GM12878 (cell line): ENCODE results near the gene ARHGAP40. TPM values are rescaled to one million over a fixed set of nuclear protein-coding genes. Genes with fewer than 3 reads are reported as not detected.

ENCODE experiments used
- ATAC-seq: fragments of 200-7000 bp; cut with Tn5 transposase; 3 replicates; pipeline ENCODE4 v1.9.1; 2020; ENCODE audit warnings: mild to moderate bottlenecking, moderate library complexity
- BruUV-seq: library from RNA; stranded (reverse); fragments of 400-500 nt; replicated peaks from 2 replicates; lab custom pipeline; 2021; lab: Mats Ljungman, UMichigan
- CTCF ChIA-PET: fragments of 300-600 bp; sonication (Branson Sonifier 250); formaldehyde crosslinking; extraction: SDS; loops from one replicate; lab custom pipeline; 2021; ENCODE audit warnings: inconsistent platforms; lab: Yijun Ruan, JAX
- POLR2A ChIA-PET: fragments of 350-600 bp; formaldehyde crosslinking; extraction: SDS; loops from one replicate; lab custom pipeline; 2021; ENCODE audit warnings: inconsistent platforms; lab: Charles Lee
- RAD21 ChIA-PET: fragments of 300-600 bp; sonication (Branson Sonifier 250); formaldehyde crosslinking; loops from one replicate; lab custom pipeline; 2023; ENCODE audit warnings: antibody characterized with exemption; ENCODE audit not compliant: unreplicated experiment; lab: Charles Lee
- SMC1A ChIA-PET: fragments of 300-600 bp; sonication (Branson Sonifier 250); formaldehyde crosslinking; loops from one replicate; lab custom pipeline; 2023; ENCODE audit not compliant: unreplicated experiment, uncharacterized antibody; lab: Charles Lee
- DNase-seq: peaks from one replicate; pipeline ENCODE4 v3.0.0-alpha.2; 2011; ENCODE audit warnings: low read depth, low spot score
- FAIRE-seq: peaks from 3 replicates; lab custom pipeline; 2011; peaks lifted over from hg19 to GRCh38; lab: Jason Lieb, UNC
- H2AFZ ChIP-seq: 2 replicates; pipeline ENCODE4 v1.6.0; 2011; ENCODE audit warnings: low read depth, low read length, control low read depth; ENCODE audit not compliant: control insufficient read depth
- H3K27ac ChIP-seq: 2 replicates; pipeline ENCODE4 v1.5.1; 2011; ENCODE audit warnings: control low read depth; ENCODE audit not compliant: control insufficient read depth, insufficient read depth
- H3K27me3 ChIP-seq, 2 experiments: replicated peaks in 1 of 2; 2 replicates each; pipeline versions ENCODE4 v1.6.0 to v1.6.1; 2011; ENCODE audit warnings: low read length in 1 of 2; ENCODE audit not compliant: control insufficient read depth in 2 of 2, insufficient read depth in 2 of 2
- H3K36me3 ChIP-seq, 2 experiments: 2 replicates each; pipeline ENCODE4 v1.5.1; 2011; ENCODE audit warnings: low read length in 1 of 2; ENCODE audit not compliant: control insufficient read depth in 2 of 2, insufficient read depth in 2 of 2
- H3K4me1 ChIP-seq: 2 replicates; pipeline ENCODE4 v1.6.1; 2011; ENCODE audit warnings: mild to moderate bottlenecking, low read length, moderate library complexity, mixed read lengths; ENCODE audit not compliant: control insufficient read depth, insufficient read depth
- H3K4me2 ChIP-seq: 2 replicates; pipeline ENCODE4 v1.6.0; 2011; ENCODE audit warnings: control low read depth; ENCODE audit not compliant: control insufficient read depth, insufficient read depth
- H3K4me3 ChIP-seq: fragments of 200-600 bp; sonication (generic); 2 replicates; pipeline ENCODE4 v1.5.1; 2016
- H3K79me2 ChIP-seq: 2 replicates; pipeline ENCODE4 v1.6.0; 2011; ENCODE audit warnings: low read length; ENCODE audit not compliant: control insufficient read depth, insufficient read depth
- H3K9ac ChIP-seq: 2 replicates; pipeline ENCODE4 v1.8.0; 2011; ENCODE audit warnings: low read length, control low read depth, mixed read lengths; ENCODE audit not compliant: control insufficient read depth, insufficient read depth
- H3K9me3 ChIP-seq: replicated peaks from 3 replicates; pipeline ENCODE4 v1.5.1; 2011; ENCODE audit warnings: mild to moderate bottlenecking, low read length; ENCODE audit not compliant: control insufficient read depth, insufficient read depth
- H4K20me1 ChIP-seq: 2 replicates; pipeline ENCODE4 v1.6.0; 2011; ENCODE audit not compliant: control insufficient read depth, insufficient read depth
- RAD21 ChIP-seq: IDR thresholded peaks from 2 replicates; pipeline ENCODE4 v1.6.1; 2011; ENCODE audit warnings: mild to moderate bottlenecking, low read depth, low read length, moderate library complexity; ENCODE audit not compliant: insufficient read depth
- TBL1XR1 ChIP-seq: IDR thresholded peaks from 2 replicates; pipeline ENCODE4 v1.6.1; 2012; ENCODE audit warnings: low read depth, low read length, improper control_type of control experiment
- YBX1 ChIP-seq: fragments of 450-650 bp; IDR thresholded peaks from 2 replicates; pipeline ENCODE4 v1.6.1; 2016; ENCODE audit warnings: antibody characterized with exemption
- WGBS: methylation state at CpG from one replicate; pipeline ENCODE4 v1.1.6; 2016; ENCODE audit warnings: low lambda C conversion rate; ENCODE audit not compliant: insufficient replicate concordance, insufficient coverage; ENCODE audit errors: missing lambda C conversion rate; 5-methylcytosine and 5-hydroxymethylcytosine counted together
- in situ Hi-C: fragments of 300-500 bp; cut with MboI; formaldehyde crosslinking; loops from 9 replicates; pipeline ENCODE4 v1.14.3; 2018; ENCODE audit warnings: mixed read lengths
- intact Hi-C: fragments of 100-400 bp; cut with micrococcal nuclease; formaldehyde crosslinking; loops from one replicate; pipeline ENCODE4 v1.14.2; 2022; ENCODE audit not compliant: unreplicated experiment
- polyA plus RNA-seq, 11 experiments: library from polyadenylated mRNA; depleted of rRNA in 4 of 11; unstranded in 6 of 11; stranded (reverse) in 5 of 11; fragments of >200 nt; fragmentation: Nextera tagmentation in 4 of 11; fragmentation: Illumina TruSeq in 1 of 11; extraction: Ambion mirVana in 4 of 11; extraction: Trizol in 1 of 11; gene quantifications; 1 replicate in 1 of 11; 2 replicates in 10 of 11; pipeline versions ENCODE4 v1.2.1 to v1.2.3, GENCODE V29; 2011 to 2016; ENCODE audit warnings: inconsistent platforms in 2 of 11, missing spikeins in 2 of 11, low read depth in 1 of 11
- total RNA-seq, 4 experiments: library from RNA; depleted of rRNA in 3 of 4; stranded (reverse); fragments of >200 nt in 3 of 4; fragmentation: Illumina TruSeq in 1 of 4; extraction: Trizol in 1 of 4; gene quantifications; 2 replicates each; pipeline versions ENCODE4 v1.2.1 to v1.2.3, GENCODE V29; 2013 to 2021
- TF ChIP-seq, protein P1 (sequence below): fragments of 450-650 bp; IDR thresholded peaks from 2 replicates; pipeline ENCODE4 v1.6.1; 2014; ENCODE audit warnings: mild to moderate bottlenecking
- TF ChIP-seq, protein P2 (sequence below): IDR thresholded peaks from 2 replicates; pipeline ENCODE4 v1.6.1; 2012; ENCODE audit warnings: mild to moderate bottlenecking, low read depth, low read length

The ARHGAP40 gene
- total and polyA plus RNA-seq, 10 of the 15 experiments (the other 5 are each of a cell fraction or from before 2014, with no cell fraction given), result 0.06 to 0.07 TPM; not detected in 8

DNA sequence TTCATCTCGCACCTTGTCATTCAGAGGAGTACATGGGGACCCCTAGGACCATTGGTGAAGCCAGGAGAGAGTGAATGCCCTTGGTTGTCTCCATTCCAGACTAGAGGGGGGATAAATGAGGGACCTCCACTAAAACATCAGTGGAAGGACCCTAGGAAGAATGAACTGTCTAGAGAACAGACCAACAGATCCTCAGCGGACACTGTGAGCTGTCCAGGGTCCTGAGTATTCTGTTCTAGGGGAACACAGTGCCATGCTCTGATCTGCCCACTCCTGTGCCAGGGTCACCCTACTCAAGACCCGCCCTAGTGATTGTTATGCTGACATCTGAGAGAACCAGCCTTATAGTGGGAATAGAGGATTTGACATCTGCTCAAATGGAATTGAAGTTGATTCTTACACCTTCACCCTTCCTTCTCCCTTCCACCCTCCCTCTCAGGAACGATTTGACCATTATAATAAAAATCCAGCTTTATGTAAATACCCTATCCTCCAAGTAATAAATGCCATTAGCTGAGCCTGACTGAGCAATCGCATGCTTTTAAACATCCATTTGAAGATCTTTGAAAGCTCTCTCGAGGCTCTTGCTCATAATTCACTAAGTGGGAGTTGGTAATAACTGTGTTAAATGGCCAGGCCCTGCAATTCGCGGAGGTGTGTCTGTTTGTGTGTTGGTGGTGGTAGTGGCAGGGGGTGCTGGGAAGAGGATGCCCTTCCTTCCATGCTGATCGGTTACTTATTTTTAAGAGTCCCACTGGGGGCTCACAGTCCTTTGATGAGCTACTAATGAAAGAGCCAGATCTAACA lies 79.1 kb downstream of the ARHGAP40 start:
- DNase-seq, result no peak
- intact Hi-C loops, result no loop called here
- SMC1A ChIA-PET, result no interaction called here

More for the DNA sequence above, 79.1 kb downstream of the ARHGAP40 start:
- ChIA-PET CTCF (interaction anchor here (0.7 kb wide), 1 partner anchor 47 kb away, joined by 3 read pairs; no protein-coding TSS in a partner anchor), POLR2A (no interaction called here), RAD21 (no interaction called here)
- 22% methylated on average over 9 of the region's 9 CpGs for WGBS
- Histone ChIP-seq H3K9ac (no peak overlapping the region), H3K4me2 (no peak overlapping the region), H3K4me1 (no peaks in the 10 kb centered on the region), H3K4me3 (no peak overlapping the region), H3K79me2 (no peaks in the 10 kb centered on the region), H3K27ac (no peak overlapping the region), H3K9me3 (no peaks in the 10 kb centered on the region), H2AFZ (no peak overlapping the region), H4K20me1 (no peaks in the 10 kb centered on the region), H3K36me3 (no peaks in the 10 kb centered on the region), H3K27me3 (peaks cover 0 to 1% of the 10 kb centered on the region in 2 experiments; a peak in 1 of 4 replicates)
- no TSS peak for BruUV-seq
- no peak for TF ChIP-seq YBX1
- TF ChIP-seq TBL1XR1, result no peak
- TF ChIP-seq, protein P1, sequence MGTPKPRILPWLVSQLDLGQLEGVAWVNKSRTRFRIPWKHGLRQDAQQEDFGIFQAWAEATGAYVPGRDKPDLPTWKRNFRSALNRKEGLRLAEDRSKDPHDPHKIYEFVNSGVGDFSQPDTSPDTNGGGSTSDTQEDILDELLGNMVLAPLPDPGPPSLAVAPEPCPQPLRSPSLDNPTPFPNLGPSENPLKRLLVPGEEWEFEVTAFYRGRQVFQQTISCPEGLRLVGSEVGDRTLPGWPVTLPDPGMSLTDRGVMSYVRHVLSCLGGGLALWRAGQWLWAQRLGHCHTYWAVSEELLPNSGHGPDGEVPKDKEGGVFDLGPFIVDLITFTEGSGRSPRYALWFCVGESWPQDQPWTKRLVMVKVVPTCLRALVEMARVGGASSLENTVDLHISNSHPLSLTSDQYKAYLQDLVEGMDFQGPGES, result no peak
- TF ChIP-seq, protein P2, sequence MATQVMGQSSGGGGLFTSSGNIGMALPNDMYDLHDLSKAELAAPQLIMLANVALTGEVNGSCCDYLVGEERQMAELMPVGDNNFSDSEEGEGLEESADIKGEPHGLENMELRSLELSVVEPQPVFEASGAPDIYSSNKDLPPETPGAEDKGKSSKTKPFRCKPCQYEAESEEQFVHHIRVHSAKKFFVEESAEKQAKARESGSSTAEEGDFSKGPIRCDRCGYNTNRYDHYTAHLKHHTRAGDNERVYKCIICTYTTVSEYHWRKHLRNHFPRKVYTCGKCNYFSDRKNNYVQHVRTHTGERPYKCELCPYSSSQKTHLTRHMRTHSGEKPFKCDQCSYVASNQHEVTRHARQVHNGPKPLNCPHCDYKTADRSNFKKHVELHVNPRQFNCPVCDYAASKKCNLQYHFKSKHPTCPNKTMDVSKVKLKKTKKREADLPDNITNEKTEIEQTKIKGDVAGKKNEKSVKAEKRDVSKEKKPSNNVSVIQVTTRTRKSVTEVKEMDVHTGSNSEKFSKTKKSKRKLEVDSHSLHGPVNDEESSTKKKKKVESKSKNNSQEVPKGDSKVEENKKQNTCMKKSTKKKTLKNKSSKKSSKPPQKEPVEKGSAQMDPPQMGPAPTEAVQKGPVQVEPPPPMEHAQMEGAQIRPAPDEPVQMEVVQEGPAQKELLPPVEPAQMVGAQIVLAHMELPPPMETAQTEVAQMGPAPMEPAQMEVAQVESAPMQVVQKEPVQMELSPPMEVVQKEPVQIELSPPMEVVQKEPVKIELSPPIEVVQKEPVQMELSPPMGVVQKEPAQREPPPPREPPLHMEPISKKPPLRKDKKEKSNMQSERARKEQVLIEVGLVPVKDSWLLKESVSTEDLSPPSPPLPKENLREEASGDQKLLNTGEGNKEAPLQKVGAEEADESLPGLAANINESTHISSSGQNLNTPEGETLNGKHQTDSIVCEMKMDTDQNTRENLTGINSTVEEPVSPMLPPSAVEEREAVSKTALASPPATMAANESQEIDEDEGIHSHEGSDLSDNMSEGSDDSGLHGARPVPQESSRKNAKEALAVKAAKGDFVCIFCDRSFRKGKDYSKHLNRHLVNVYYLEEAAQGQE, result peak; percentile 96
- TF ChIP-seq RAD21, result no peak
- FAIRE-seq (no peak), ATAC-seq (peak; percentile 56; the same call in 1 of the 3 replicates)
- in situ Hi-C loops, result no loop called here
